NCI-H524 treated with DMSO at 0.1 percent for 48 hours (cell line): ENCODE data around the gene OR2A14.
"Not testable (repeated sequence)": the region's sequence is repeated elsewhere in the genome, so short reads cannot be mapped to it uniquely, and the experiment has no call there.

Source experiments
- DNase-seq: peaks from one replicate; lab custom pipeline; 2025; lab: John Stamatoyannopoulos, UW

OR2A14 gene

GRCh38 chr7:144148224-144148827, 25.4 kb downstream of the OR2A14 start:
- no peak for DNase-seq

GRCh38 chr7:144158861-144159260, 35.9 kb downstream of the OR2A14 start:
- DNase-seq: no peak

GRCh38 chr7:144164784-144165183, 41.8 kb downstream of the OR2A14 start:
- no peak for DNase-seq

GRCh38 chr7:144171594-144172350, 48.8 kb downstream of the OR2A14 start:
- not testable (repeated sequence) for DNase-seq

- no peak for DNase-seq
Observed at GRCh38 chr7:144174613-144175012, 51.6 kb downstream of the OR2A14 start.

- not testable (repeated sequence) for DNase-seq
Observed at GRCh38 chr7:144178380-144179164, 55.6 kb downstream of the OR2A14 start.

- not testable (repeated sequence) for DNase-seq
Observed at GRCh38 chr7:144179165-144179479, 56.1 kb downstream of the OR2A14 start.
